ENCODE results near the gene BNC1. TPM values are rescaled to one million over a fixed set of nuclear protein-coding genes. Genes with fewer than 3 reads are reported as not detected.

BNC1 gene, protein sequence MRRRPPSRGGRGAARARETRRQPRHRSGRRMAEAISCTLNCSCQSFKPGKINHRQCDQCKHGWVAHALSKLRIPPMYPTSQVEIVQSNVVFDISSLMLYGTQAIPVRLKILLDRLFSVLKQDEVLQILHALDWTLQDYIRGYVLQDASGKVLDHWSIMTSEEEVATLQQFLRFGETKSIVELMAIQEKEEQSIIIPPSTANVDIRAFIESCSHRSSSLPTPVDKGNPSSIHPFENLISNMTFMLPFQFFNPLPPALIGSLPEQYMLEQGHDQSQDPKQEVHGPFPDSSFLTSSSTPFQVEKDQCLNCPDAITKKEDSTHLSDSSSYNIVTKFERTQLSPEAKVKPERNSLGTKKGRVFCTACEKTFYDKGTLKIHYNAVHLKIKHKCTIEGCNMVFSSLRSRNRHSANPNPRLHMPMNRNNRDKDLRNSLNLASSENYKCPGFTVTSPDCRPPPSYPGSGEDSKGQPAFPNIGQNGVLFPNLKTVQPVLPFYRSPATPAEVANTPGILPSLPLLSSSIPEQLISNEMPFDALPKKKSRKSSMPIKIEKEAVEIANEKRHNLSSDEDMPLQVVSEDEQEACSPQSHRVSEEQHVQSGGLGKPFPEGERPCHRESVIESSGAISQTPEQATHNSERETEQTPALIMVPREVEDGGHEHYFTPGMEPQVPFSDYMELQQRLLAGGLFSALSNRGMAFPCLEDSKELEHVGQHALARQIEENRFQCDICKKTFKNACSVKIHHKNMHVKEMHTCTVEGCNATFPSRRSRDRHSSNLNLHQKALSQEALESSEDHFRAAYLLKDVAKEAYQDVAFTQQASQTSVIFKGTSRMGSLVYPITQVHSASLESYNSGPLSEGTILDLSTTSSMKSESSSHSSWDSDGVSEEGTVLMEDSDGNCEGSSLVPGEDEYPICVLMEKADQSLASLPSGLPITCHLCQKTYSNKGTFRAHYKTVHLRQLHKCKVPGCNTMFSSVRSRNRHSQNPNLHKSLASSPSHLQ
- 0.72 to 0.98 TPM (median 0.92 TPM) in 5 replicates for total RNA-seq (2022; extraction: Qiagen RNA extraction)

GRCh38 chr15:83284559-83285283, at the start of gene BNC1:
BNC1 (minus strand) TSS chr15:83284664; CDS start chr15:83284628, 36 bp downstream.

GRCh38 chr15:83207660-83208366, 76.7 kb downstream of the BNC1 start, which contains the start of gene HDGFL3:
HDGFL3 (minus strand) TSS chr15:83207823; CDS start chr15:83207414, 409 bp downstream.

Other genes starting within 250 kb of the BNC1 start
- 51.2 to 59.6 TPM (median 56.7 TPM) in 5 replicates for gene BTBD1, start 217.4 kb downstream of the BNC1 start, total RNA-seq (2022; extraction: Qiagen RNA extraction)
- gene TM6SF1, start 177.0 kb downstream of the BNC1 start, total RNA-seq (2022; extraction: Qiagen RNA extraction): 0.06 to 0.20 TPM (median 0.12 TPM) in 5 replicates
- 59.5 to 72.8 TPM (median 67.3 TPM) in 5 replicates for gene HDGFL3, start 76.8 kb downstream of the BNC1 start, total RNA-seq (2022; extraction: Qiagen RNA extraction)
- gene SH3GL3, start 162.7 kb upstream of the BNC1 start, total RNA-seq (2022; extraction: Qiagen RNA extraction): 0.40 to 0.59 TPM (median 0.56 TPM) in 5 replicates

Measured in A549 treated with dexamethasone at 1 μM for 4 hours (cell line).